ENCODE measurements around the gene NUDT2.
"Not testable (repeated sequence)": the region's sequence is repeated elsewhere in the genome, so short reads cannot be mapped to it uniquely, and the experiment has no call there.

The NUDT2 gene

DNA sequence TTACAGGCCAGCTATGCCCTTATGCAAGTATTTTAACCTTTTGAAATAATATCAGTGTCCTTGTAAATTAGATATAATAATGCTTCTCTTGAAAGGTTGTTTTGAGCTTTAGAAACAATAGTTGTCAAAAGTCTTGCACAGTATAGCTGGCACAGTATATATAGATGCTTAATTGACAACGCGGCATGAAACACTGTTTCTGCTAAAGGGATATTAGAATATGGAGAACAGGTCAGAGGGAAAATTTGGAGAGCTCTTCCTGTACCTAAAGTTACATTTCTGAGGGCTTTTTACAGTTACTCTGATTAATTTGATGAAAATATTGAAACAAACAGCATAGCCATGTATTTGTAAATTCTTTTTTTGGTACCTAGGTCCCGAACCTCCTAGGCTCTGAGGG is 4.5 kb downstream of the NUDT2 start:
- no peak for DNase-seq
- intact Hi-C loops (cut with DNase I) = loop anchor here (5.0 kb wide), 1 partner anchor 168 kb away; no protein-coding TSS in a partner anchor

DNA sequence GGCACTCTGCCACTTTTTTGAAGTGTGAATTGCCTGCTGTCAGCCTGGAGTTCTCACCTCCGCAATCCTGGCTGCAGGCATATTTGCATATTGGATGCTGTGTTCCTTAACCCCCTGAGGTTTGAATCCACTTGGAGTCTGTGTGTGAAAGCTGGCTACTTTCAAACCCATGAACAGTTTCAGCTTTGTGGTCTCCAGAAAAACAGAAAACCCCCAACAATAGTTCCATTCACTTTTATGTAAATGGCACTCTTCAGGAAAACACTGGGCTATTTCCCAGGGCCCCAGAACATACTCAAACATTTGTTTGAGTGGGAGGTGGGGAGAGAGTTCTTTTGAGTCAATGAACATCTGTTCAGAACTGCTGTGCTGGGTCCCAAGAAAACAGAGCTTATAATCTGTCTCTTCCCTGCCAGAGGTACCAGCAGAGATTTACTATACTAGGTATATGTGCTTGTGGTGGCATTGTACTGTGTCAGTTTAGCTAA is 5.0 kb downstream of the NUDT2 start:
- peak; percentile 33 to 88 (median 73) for DNase-seq
- intact Hi-C loops (cut with DNase I) = loop anchor here (5.0 kb wide), 1 partner anchor 168 kb away; no protein-coding TSS in a partner anchor

GRCh38 chr9:34334916-34335315 is 5.5 kb downstream of the NUDT2 start:
- intact Hi-C loops (cut with DNase I) = loop anchor here (5.0 kb wide), 1 partner anchor 167 kb away; no protein-coding TSS in a partner anchor
- peak in 4 of 42 donors; percentile 29 to 42 (median 30) for DNase-seq

GRCh38 chr9:34335376-34335775 is 6.0 kb downstream of the NUDT2 start:
- peak in 7 of 42 donors; percentile 31 to 67 (median 48) for DNase-seq
- intact Hi-C loops (cut with DNase I) = no loop called here

DNA sequence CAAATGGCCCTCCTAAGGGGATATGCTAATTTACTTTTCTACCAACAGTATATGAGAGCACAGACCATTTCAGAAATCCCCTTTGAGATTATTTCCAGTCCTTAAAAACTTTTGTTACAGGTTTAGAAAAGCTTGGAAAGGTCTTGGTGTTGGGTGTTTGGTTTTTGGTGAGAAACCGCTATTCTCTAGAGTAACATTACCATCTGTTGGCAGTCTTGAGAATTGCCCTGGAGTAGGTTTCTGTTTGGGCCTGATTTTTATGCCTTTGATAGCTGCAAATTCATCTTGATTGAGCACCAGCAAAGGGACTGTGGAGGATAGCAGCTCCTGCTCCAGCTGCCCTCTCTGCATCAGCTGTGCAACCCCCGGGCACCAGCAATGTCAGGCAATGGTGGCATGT is 8.0 kb downstream of the NUDT2 start:
- intact Hi-C loops (cut with DNase I) = no loop called here
- peak in 1 of 42 donors; percentile 7 for DNase-seq

DNA sequence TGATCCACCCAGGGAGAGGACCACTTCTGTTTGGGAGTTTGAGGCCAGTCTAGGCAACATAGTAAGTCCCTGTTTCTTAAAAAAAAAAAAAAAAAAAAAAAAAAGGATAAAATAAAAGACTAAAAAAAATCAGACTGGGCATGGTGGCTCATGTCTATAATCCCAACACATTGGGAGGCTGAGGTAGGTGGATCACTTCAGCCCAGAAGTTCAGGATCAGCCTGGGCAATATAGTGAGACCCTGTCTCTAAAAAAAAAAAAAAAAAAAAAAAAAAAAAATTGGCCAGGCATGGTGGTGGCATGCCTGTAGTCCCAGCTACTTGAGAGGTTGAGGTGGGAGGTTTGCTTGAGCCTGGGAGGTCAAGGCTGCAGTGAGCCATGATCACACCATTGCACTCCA is 8.7 kb downstream of the NUDT2 start:
- DNase-seq; intact Hi-C loops (cut with DNase I): not testable (repeated sequence)

GRCh38 chr9:34338665-34339385 is 9.5 kb downstream of the NUDT2 start:
- intact Hi-C loops (cut with DNase I) = no loop called here
- peak in 32 of 42 donors; percentile 25 to 83 (median 58) for DNase-seq

GRCh38 chr9:34341659-34342295 is 12.4 kb downstream of the NUDT2 start:
- DNase-seq = no peak
- intact Hi-C loops (cut with DNase I) = no loop called here

DNA sequence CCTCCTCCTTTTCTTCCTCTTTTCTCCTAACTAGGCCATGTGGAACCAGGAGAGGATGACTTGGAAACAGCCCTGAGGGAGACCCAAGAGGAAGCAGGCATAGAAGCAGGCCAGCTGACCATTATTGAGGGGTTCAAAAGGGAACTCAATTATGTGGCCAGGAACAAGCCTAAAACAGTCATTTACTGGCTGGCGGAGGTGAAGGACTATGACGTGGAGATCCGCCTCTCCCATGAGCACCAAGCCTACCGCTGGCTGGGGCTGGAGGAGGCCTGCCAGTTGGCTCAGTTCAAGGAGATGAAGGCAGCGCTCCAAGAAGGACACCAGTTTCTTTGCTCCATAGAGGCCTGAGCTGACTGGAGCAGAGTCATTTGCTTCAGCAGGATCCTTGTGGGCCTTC is 13.7 kb downstream of the NUDT2 start:
- intact Hi-C loops (cut with DNase I) = no loop called here
- peak in 39 of 42 donors; percentile 22 to 87 (median 62) for DNase-seq

DNA sequence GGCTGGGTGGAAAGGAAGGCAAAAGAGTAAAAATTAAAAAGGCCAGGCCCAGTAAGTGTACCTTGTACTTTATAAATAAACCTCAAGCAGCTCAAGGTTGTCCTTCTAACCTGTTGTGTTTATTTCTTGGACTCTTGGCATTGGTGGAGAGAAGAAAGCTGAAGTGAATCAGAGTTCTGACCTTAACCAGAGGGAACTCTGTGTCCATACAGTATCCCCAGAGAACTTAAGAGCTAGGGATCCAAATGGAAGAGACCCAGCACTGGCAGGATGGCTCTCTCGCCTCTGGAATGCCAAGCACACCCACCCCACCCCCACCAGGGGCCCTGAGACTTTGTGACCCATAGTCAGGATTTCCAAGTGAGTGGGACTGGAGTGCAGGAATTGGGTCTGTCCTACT is 14.2 kb downstream of the NUDT2 start:
- no peak for DNase-seq
- intact Hi-C loops (cut with DNase I) = no loop called here

DNA sequence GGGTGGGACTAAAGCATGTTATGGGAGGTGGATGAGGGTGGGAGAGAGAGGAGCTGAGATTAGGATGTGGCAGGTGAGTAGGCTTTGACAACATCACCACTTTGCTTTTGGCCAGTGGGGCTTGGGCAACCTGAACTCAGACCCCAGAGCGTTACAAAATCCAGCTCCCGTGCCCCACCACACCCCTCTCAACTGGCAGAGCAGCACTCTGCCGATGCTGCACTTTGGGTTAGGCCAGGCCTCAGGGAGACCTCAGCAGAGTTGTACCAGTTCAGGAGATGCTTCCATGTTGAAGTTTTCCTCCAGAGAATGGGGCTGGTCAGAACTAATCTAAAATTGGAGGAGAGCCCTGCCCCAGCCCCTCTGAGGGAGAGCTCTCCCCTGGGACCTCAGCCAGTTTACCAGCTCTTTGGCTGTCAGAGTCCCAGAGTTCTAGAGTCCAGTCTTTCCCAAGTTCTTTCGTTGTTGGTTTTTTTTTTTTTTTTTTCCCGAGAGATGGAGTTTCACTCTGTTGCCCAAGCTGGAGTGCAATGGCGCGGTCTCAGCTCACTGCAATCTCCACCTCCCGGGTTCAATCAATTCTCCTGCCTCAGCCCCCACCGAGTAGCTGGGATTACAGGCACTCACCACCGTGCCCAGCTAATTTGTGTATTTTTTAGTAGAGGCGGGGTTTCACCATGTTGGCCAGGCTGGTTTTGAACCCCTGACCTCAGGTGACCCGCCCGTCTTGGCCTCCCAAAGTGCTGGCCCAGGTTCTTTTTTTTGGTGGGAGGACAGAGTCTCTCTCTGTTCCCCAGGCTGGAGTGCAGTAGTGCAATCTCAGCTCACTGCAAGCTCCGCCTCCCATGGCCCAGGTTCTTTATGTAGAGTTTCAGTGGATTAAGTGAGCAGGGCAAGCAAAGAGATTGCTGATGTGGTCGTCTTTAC is 17.8 kb downstream of the NUDT2 start:
- intact Hi-C loops (cut with DNase I) = no loop called here
- DNase-seq = no peak

GRCh38 chr9:34347800-34348158 is 18.4 kb downstream of the NUDT2 start:
- intact Hi-C loops (cut with DNase I) = no loop called here

DNA sequence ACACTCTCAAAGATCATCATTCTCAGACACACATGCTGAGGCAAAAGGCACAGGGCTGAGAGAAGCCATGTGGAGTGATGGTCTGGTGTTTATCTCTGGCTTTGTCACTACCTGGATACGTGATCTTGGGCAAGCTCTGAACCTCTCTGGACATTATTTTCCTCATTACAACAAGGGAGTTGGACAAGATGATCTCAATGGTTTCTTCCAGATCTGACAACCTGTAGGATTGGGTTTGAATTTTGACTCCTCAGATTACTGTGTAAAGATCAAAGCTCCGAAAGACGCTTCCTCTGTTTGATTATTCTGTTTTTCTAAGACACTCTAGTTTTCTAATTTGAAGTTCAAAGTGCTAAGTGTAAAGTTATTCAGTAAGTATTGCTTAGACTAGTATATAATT is 20.0 kb downstream of the NUDT2 start:
- intact Hi-C loops (cut with DNase I) = no loop called here
- no peak for DNase-seq

More at GRCh38 chr9:34347800-34348158, 18.4 kb downstream of the NUDT2 start:
- DNase-seq = no peak

DNA sequence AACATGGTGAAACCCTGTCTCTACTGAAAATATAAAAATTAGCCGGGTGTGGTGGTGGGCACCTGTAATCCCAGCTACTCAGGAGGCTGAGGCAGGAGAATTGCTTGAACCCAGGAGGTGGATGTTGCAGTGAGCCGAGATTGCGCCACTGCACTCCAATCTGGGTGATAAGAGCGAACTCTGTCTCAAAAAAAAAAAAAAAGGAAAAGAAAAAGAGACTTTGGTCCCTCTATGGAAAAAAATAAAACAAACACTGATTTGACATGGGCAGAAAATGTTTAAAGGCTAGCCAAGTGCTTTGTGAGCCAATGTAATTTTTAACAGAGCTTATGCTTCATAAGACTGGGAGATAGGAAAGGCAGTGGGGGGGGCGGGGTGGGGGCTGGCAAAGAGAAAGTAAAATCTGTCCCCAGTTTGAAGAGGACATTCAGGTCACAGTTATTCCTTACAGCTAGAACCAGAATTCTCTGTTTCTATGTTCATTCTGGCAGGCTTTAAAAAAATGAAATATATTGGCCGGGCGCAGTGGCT is 22.8 kb downstream of the NUDT2 start:
- peak in 1 of 42 donors; percentile 5 for DNase-seq
- intact Hi-C loops (cut with DNase I) = not testable (repeated sequence)

GRCh38 chr9:34352957-34353356 is 23.6 kb downstream of the NUDT2 start:
- intact Hi-C loops (cut with DNase I) = not testable (repeated sequence)
- DNase-seq = peak in 1 of 42 donors; percentile 0

GRCh38 chr9:34362614-34363214 is 33.3 kb downstream of the NUDT2 start:
- peak in 2 of 42 donors; percentile 8 for DNase-seq
- intact Hi-C loops (cut with DNase I) = no loop called here

DNA sequence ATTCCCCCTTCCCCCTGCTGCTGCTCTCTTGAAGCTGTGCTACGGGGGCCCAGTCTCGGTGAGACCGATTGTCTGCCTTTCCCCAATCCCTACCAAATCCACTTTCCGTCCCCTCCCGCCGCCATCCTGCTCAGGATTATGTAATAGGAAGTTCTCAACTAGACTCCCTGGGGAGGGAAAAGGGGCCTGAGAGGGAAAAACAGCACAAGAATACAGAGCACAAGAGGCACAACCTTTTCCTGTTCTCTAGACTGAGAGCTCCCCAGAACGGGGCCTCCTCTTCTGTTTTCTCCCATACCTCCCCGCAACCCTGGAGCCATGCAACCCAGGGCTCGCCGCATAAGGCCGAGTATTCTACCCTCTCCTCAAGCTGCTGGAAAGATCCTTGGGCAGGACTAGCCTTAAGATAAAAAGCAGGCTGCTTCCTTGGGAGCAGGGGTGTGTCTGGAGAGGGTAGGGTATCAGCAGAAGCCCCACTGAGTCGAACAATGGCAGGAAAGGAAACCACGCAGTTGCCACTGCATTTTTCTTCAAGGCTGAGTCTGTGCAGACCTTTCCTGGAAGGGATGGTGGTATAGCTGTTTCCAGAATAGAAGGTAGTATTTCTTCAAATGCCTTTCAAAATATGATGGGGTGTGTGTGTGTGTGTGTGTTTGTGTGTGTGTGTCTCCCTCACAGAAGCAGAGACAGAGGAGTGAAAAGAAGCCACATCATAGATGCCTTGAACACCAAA is 34.4 kb downstream of the NUDT2 start:
- intact Hi-C loops (cut with DNase I) = no loop called here
- DNase-seq = no peak

GRCh38 chr9:34365282-34365681 is 35.9 kb downstream of the NUDT2 start:
- no peak for DNase-seq
- intact Hi-C loops (cut with DNase I) = no loop called here

Measured in head of caudate nucleus (tissue), 42 donors.